Measurements from ENCODE around the gene C10orf105.

C10orf105 gene

GRCh38 chr10:71715026-71715425, 4.6 kb downstream of the C10orf105 start:
- no peak for DNase-seq

- no peak for DNase-seq
These were observed 5.0 kb downstream of the C10orf105 start for GRCh38 chr10:71714592-71714991.

GRCh38 chr10:71714031-71714410, 5.6 kb downstream of the C10orf105 start:
- DNase-seq, result no peak

- DNase-seq, result no peak
These were observed 6.2 kb downstream of the C10orf105 start for GRCh38 chr10:71713135-71714030.

- no peak for DNase-seq
These were observed 6.9 kb downstream of the C10orf105 start for GRCh38 chr10:71712572-71713134.

- no peak for DNase-seq
These were observed 7.4 kb downstream of the C10orf105 start for GRCh38 chr10:71712170-71712569.

GRCh38 chr10:71711052-71711623, 8.4 kb downstream of the C10orf105 start:
- DNase-seq, result no peak

- DNase-seq, result no peak
These were observed 9.1 kb downstream of the C10orf105 start for GRCh38 chr10:71710519-71710918.

GRCh38 chr10:71708897-71709882, 10.4 kb downstream of the C10orf105 start:
- no peak for DNase-seq

GRCh38 chr10:71708301-71708703, 11.3 kb downstream of the C10orf105 start:
- no peak for DNase-seq

GRCh38 chr10:71707240-71707789, 12.3 kb downstream of the C10orf105 start:
- no peak for DNase-seq

- DNase-seq, result no peak
These were observed 13.1 kb downstream of the C10orf105 start for GRCh38 chr10:71706216-71707121.

GRCh38 chr10:71705582-71705981, 14.0 kb downstream of the C10orf105 start:
- DNase-seq, result no peak

GRCh38 chr10:71704816-71705215, 14.8 kb downstream of the C10orf105 start:
- DNase-seq, result no peak

- DNase-seq, result no peak
These were observed 16.0 kb downstream of the C10orf105 start for GRCh38 chr10:71703577-71703976.

GRCh38 chr10:71701496-71702132, 18.0 kb downstream of the C10orf105 start:
- no peak for DNase-seq

GRCh38 chr10:71700731-71701368, 18.7 kb downstream of the C10orf105 start:
- DNase-seq, result no peak

- no peak for DNase-seq
These were observed 20.8 kb downstream of the C10orf105 start for GRCh38 chr10:71698737-71699136.

GRCh38 chr10:71697938-71698709, 21.5 kb downstream of the C10orf105 start:
- no peak for DNase-seq

Data from SHP77 (cell line).